ENCODE data around the gene CACFD1.

Gene CACFD1

GRCh38 chr9:133510926-133511505, 51.2 kb downstream of the CACFD1 start:
- TF ChIP-seq CTCF (IDR thresholded peaks at IDR 0.05): no peak
- DNase-seq (ENCODE audit: low spot score): no peak
- H3K4me3 ChIP-seq: no peak overlapping the region
- H3K27ac ChIP-seq: no peak overlapping the region

GRCh38 chr9:133511607-133512006, 51.8 kb downstream of the CACFD1 start:
- no peak overlapping the region for H3K27ac ChIP-seq
- no peak for TF ChIP-seq CTCF (IDR thresholded peaks at IDR 0.05)
- DNase-seq (ENCODE audit: low spot score): no peak
- H3K4me3 ChIP-seq: no peak overlapping the region

- Histone ChIP-seq H3K4me3 (no peak overlapping the region), H3K27ac (peak overlapping the region in 1 of 2 donors; percentile 21)
- no peak for TF ChIP-seq CTCF (IDR thresholded peaks at IDR 0.05)
- DNase-seq (ENCODE audit: low spot score): no peak
These were observed 52.8 kb downstream of the CACFD1 start for GRCh38 chr9:133512253-133513213.

GRCh38 chr9:133513214-133514100, 53.7 kb downstream of the CACFD1 start:
- Histone ChIP-seq H3K27ac (peak overlapping the region in 1 of 2 donors; percentile 40), H3K4me3 (no peak overlapping the region)
- no peak for DNase-seq (ENCODE audit: low spot score)
- no peak for TF ChIP-seq CTCF (IDR thresholded peaks at IDR 0.05)

- DNase-seq (ENCODE audit: low spot score): no peak
- Histone ChIP-seq H3K27ac (peak overlapping the region in 1 of 2 donors; percentile 47), H3K4me3 (peak overlapping the region; percentile 27)
- no peak for TF ChIP-seq CTCF (IDR thresholded peaks at IDR 0.05)
These were observed 54.9 kb downstream of the CACFD1 start for GRCh38 chr9:133514460-133515239.

GRCh38 chr9:133515240-133515610, 55.4 kb downstream of the CACFD1 start:
- no peak for DNase-seq (ENCODE audit: low spot score)
- Histone ChIP-seq H3K4me3 (no peak overlapping the region), H3K27ac (no peak overlapping the region)
- TF ChIP-seq CTCF (IDR thresholded peaks at IDR 0.05): no peak

All from coronary artery (tissue), 2 donors.